HG02884 (cell line): Measurements from ENCODE around the gene SIPA1L2.

Experiments
- ATAC-seq: cut with Tn5 transposase; IDR thresholded peaks from one replicate; pipeline ENCODE4 v1.9.1; 2021; ENCODE audit warnings: mild to moderate bottlenecking, moderate library complexity; ENCODE audit not compliant: unreplicated experiment

The SIPA1L2 gene

DNA sequence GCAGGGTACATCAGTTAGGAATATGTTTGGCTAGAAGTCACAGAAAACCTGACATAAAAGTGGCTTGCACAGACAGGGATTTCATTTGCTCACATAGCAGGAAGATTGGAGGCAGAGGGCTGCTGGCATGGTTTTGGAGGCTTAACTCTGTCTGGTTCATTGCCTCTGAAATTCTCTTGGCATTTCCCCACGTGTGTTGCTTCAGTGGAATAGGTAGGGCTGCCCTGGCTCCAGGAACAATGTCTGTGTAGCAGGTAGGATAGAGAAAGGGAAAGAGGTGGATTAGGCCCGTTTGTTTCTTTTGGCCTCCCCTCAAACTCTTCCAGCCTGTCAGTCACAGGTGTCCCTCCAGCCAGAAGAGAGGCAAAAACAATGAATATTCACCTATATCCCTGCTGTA lies 20.5 kb upstream of the SIPA1L2 start:
- no peak for ATAC-seq

- ATAC-seq: no peak
Observed at GRCh38 chr1:232648316-232648715, 18.4 kb upstream of the SIPA1L2 start.

DNA sequence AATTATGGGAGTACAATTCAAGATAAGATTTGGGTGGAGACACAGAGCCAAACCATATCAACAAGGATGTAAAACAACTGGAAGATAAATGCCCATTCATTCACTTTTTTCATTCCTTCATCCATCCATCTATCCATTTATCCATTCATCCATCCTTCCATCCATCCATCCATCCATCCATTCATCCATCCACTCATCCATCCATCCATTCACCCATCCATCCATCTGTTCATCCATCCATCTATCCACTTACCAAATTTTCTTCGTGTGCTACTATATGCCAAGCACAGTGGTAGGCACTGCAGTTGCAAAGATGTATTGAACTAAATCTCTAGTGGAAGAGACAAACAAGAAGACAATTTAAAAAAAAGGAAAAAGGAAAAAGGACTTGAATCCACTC lies 14.3 kb upstream of the SIPA1L2 start:
- ATAC-seq: no peak

DNA sequence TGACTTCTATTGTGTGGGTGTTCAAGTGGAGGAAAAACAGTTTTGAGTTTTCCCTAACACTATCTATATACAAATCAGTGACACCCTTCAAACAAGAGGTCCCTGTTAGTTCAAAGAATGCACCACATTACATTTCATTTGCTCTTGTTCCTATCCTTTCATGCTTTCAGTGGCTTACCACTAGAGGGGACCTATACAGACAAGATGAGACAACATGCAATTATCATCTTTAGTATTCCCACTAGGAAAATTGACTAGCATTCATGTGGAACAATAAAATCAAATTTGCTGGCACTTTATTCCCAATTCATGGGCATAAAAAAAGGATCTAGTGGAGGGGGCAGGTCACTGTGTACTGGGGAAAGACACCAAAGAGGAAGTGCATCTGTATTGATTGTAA lies 13.3 kb upstream of the SIPA1L2 start:
- ATAC-seq: no peak

- ATAC-seq: no peak
Observed at GRCh38 chr1:232641507-232641906, 11.6 kb upstream of the SIPA1L2 start.

DNA sequence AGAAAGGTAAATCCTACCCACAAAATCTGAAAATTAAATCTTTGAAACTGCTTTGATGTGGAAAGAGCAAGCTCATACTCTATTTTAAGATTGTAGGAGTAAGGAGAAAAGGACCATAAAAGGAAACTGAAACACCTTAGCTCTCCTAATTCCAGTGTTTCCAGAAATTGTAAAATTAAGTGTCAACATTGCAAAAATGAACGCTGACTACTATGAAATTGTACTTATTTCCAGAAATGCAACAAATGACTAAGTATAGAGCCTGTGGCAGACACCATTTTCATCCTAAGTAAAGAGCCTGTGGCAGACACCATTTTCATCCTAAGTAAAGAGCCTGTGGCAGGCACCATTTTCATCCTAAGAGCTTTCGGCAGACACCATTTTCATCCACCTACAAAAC lies 6.9 kb upstream of the SIPA1L2 start:
- no peak for ATAC-seq

DNA sequence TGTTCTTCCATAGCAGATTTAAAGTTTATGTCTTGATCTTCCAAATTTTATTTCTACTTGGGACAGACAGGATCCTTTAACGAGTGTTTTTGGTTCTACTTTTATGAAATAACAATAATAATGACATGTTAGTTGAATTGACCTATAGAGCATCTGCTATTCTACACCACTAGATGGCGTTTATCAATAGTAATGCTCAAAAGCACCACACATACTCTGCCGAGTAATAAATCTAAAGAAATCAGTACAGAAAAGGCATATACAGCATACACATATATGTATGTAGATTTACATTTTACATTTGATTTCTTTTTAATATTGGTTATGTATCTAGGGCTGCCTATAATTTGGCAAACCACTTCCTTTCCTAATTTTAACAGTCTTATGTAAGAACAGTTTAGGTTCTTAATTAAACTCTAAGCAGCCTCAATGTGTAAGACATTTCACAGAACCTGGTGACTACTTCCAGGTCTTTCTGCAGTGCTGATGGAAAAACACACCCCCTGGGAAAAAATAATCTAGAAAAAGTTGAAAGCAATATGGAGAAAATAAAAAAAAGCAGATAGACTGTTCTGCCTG lies 5.9 kb upstream of the SIPA1L2 start:
- ATAC-seq: peak; percentile 83

- no peak for ATAC-seq
Observed at GRCh38 chr1:232635279-232635678, 5.3 kb upstream of the SIPA1L2 start.

DNA sequence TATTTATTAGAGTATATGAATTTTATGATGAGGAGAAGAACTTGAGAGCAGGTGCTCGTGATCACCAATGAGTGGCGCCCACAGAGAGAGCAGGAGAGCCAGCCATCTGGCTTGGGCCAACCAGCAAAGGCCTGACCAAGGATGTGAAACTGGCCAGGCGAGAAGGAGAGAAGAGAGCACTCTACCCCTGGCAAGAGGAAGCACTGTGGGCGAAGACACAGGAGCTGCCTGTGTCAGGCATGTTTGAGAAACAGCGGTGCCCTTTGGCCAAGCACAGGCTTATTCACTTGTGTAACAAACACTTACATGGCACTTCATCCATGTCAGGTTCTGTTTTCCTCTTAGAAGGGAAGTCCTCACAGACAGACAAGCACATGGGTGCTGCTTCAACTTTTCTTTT lies 4.2 kb upstream of the SIPA1L2 start:
- no peak for ATAC-seq

DNA sequence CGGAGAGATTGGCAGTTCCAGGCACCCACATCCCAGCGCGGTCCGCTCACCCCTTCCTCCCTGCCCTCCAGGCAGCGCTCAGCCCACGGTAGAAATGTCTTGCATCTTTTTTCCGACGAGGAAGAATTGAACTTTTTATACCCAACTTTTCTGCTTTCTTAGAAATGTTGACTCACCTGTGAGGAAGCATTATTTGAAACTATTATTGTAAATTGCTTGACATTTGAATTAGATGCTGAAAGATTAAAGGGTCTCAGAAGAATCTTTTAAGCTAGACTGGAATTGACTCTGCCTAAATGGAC lies 912 bp upstream of the SIPA1L2 start:
- no peak for ATAC-seq

GRCh38 chr1:232629250-232630046 lies 485 bp downstream of the SIPA1L2 start:
- peak; percentile 42 for ATAC-seq

- no peak for ATAC-seq
Observed at GRCh38 chr1:232628335-232629249, 1.3 kb downstream of the SIPA1L2 start.

DNA sequence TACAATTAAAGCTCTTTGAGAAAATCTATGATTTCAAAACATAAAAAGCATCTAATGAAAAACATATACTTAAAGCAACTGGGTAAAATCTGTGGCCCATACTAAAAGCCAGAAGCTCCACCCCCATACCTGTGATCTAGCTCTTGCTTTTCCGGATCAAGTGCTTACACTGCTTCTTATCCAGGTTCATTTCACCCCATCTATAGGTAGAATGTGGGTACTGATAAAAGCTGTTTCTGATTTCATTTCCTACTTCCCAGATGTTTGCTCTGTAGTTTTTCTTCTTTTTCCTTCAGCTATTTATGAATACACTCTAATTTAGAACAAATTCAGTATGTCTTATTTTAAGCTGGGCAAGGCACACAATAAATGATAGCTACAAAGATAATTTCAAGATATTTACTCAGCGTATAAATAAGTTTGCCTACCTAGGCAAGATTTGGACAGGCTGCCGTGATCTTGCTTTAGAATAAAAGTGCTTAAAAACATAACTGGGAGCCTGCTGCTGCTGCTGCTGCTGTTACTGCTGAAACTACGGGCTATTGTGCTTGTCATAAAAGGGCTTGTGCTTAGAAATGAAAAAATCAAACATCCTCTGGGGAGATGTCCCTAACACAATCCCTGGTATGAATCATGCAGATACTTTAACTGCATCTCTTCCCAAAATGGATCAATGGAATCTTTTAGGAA lies 2.1 kb downstream of the SIPA1L2 start:
- no peak for ATAC-seq

- ATAC-seq: no peak
Observed at GRCh38 chr1:232627171-232627570, 2.8 kb downstream of the SIPA1L2 start.

- ATAC-seq: no peak
Observed at GRCh38 chr1:232626452-232626851, 3.5 kb downstream of the SIPA1L2 start.

DNA sequence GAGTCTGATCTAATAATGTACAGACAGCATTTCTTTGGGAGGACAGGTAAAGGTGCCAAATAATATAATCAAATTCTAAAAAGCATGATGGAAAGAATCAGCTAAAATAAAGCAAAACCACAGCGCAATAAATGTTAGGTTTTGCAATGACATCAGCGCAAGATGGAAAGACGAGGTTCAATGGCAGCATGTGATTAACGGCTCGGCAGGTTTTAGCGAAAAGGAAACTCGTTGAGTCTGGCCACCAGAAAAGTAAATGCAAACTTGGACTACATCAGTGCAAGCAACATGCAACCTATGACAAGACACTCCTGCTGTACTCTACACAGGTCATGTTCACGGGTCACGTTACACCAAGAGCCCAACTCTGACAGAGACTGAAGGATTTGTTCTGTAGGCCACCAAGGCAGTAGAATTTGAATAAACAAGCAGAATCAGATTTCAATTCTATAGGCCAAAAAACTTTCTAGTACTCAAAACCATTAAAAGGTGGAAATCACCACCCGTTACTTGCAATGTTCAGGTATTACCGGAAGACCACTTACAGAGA lies 4.5 kb downstream of the SIPA1L2 start:
- ATAC-seq: no peak

DNA sequence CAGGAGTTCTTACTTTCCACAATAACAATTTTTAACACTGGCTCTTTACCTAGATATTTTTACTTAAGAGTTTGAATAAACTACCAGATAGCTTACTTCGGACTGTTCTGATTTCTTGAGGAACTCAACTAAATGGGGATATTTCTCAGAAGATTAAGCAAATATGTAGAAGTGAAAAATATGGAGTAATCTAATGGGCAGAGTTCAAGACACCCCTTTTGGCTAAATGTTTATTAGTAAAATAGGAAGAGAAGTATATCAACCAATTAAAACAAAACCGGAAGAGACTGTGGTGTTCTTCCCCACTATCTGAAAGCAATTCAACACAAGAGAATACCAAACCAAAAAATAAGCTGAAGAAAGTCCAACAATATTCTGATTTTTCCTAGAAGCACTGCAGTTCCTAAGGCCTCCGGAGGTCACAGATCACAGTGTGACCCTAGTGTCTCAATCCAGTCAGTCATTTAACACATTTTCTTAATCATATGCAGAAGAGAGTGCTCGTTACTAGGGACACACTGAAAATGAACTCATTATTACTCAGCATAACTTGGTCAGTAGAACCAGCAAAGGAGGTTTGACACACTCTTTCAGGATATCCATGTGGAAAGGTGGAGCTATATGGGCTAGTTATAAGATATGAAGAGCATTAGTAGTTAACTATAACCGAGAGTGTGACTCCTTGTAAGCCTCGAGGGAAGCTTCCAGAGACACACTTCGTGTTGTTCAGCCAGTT lies 5.2 kb downstream of the SIPA1L2 start:
- no peak for ATAC-seq

- ATAC-seq: no peak
Observed at GRCh38 chr1:232622981-232623380, 7.0 kb downstream of the SIPA1L2 start.

DNA sequence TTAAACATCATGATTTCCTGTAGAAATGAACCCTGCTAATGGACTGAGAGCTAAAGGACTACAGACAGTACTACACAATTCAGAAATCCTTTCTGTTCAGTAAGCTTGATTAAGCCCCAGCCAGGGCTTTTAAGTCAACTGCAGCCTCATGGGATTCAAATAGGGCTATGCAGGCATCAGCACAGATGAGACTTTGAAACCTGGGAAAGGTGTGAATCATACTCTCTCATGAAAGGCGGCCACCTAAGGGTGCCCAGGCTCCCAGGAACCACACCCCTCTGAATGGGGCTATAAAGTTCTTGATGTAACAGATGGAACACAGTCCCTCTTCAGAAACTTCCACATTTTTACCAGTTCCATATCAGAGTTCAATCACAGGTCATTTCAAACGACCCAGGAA lies 7.6 kb downstream of the SIPA1L2 start:
- ATAC-seq: no peak

GRCh38 chr1:232621050-232621449 lies 8.9 kb downstream of the SIPA1L2 start:
- no peak for ATAC-seq
